ENCODE results near the gene WDR5.

Gene WDR5

DNA sequence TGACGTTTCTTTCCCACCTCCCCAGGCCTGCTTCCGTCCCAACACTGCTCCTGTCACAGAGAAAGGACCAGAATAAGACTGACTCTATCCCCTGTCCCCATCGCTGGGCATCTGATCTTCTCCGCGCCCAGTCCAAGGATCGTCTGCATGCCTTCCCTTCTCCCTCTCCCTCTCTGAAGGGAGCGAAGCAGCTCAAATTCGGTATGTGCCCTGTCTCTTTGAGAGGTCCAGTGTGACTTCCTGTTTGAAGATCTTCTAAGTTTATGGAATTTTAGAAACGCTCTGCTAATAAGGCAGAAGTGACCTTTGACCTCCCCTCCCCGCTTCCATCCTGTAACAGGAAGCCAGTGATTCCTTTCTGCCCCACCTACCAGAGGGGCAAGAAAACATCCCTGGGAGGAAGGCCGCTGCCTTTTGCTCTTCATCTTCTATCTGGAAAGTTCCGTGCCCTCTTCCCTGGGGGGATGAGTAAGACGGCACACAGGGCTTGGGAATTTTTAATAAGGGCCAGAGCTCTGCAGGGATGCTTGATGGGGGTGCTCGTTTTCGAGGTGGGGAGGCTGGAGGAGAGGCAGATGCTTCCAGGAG is 69.2 kb downstream of the WDR5 start:
- peaks cover 3 to 32% (median 24%) of the 10 kb centered on the region in 5 donors for H3K4me1 ChIP-seq (ENCODE audit: control insufficient read depth in 5 of 5, insufficient read depth in 5 of 5, low read length in 5 of 5)
- no peak overlapping the region for H3K4me3 ChIP-seq (ENCODE audit: low read depth in 1 of 5, low read length in 5 of 5)
- H3K27me3 ChIP-seq (ENCODE audit: control insufficient read depth in 5 of 5, insufficient read depth in 4 of 5, low read length in 5 of 5): no peaks in the 10 kb centered on the region
- H3K27ac ChIP-seq (ENCODE audit: low read depth, low read length): peak overlapping the region; percentile 60
- peaks cover 0 to 16% (median 8%) of the 10 kb centered on the region in 5 donors for H3K9me3 ChIP-seq (ENCODE audit: control insufficient read depth in 5 of 5, low read length in 5 of 5)
- peak overlapping the region in 1 of 5 donors; percentile 38 for H3K9ac ChIP-seq (ENCODE audit: low read length in 5 of 5)
- no peaks in the 10 kb centered on the region for H3K36me3 ChIP-seq (ENCODE audit: control insufficient read depth in 5 of 5, insufficient read depth in 5 of 5, low read length in 5 of 5)

DNA sequence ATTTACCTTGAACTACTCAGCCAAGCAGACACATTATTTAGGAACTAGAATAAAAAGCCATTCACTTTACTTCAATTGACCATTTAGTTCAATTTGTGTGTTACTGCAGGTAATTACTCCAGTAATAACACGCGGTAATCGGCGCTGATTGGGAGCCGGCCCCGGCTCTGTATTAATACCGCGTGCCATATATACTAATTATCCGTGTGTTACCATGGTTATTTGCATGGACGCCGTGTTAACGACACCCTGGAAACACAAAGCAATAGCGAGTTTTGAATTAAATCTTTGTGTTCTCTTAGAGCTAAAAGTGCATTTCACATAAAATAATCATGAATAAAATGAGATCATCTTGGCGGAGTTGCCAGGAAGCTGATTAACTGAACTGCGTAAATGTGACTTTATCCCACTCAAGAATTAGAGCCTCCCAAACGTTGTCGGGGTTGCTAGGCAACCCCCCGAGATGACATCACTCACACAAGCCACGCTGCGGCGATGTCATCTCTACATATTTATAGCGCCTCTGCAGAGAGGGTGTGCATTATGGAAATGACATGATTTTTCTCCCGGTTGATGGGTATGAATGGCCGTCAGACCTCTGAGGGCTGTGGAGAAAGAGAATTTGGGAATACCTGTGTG is 69.9 kb downstream of the WDR5 start:
- Histone ChIP-seq H3K9me3 (ENCODE audit: control insufficient read depth in 5 of 5, low read length in 5 of 5) (peaks cover 0 to 16% (median 8%) of the 10 kb centered on the region in 5 donors), H3K4me1 (ENCODE audit: control insufficient read depth in 5 of 5, insufficient read depth in 5 of 5, low read length in 5 of 5) (peaks cover 4 to 39% (median 31%) of the 10 kb centered on the region in 5 donors), H3K27ac (ENCODE audit: low read depth, low read length) (peak overlapping the region; percentile 60), H3K9ac (ENCODE audit: low read length in 5 of 5) (peak overlapping the region in 1 of 5 donors; percentile 38), H3K4me3 (ENCODE audit: low read depth in 1 of 5, low read length in 5 of 5) (peak overlapping the region in 2 of 5 donors; percentile 4 to 36), H3K27me3 (ENCODE audit: control insufficient read depth in 5 of 5, insufficient read depth in 4 of 5, low read length in 5 of 5) (no peaks in the 10 kb centered on the region), H3K36me3 (ENCODE audit: control insufficient read depth in 5 of 5, insufficient read depth in 5 of 5, low read length in 5 of 5) (no peaks in the 10 kb centered on the region)

DNA sequence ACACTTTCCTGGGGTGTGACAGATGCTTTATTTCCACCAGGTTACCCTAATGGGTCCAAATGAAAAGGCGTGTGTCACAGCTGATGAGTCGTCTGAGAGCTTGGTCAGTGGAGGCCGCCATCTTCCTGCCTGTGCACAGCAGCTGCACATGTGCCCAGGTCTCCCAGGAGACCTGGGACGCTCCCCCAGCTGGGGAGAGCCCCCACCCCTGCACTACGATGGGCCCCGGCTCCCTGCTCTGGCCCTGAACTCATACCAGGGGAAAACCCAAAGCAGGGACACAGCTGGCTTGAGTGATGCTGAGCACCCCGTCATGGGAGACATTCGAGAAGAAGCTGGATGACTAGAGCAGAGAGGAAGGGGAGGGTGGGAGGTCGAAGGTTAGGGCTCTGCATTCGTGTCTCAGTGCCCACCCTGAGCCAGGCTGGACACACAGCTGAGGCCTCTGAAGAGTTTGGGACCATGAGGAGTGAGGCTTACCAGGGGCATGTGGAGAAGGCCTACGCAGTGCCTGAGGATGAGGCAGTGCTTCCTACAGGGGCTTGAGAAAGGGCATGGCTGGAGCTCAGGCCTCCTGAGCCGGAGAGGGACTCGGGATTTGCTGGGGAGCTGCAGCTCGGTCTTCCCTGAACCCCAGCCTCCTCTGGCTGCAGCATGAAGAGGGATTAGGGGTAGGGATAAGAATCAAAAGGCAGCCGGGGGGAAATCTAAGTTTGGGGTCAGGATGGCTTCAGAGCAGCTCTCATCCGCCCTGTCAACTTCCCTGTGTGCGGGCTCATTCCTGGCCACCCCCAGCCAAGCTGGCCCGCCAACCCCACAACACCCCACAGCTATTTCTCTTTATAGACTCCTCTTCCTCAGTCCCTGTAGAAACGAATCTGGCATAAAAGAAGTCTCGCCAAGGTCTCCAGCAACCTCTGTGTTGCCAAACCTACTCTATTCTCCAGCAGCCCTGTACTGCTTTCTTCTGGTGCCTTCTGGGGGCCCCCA is 70.7 kb downstream of the WDR5 start:
- H3K4me3 ChIP-seq (ENCODE audit: low read depth in 1 of 5, low read length in 5 of 5): no peak overlapping the region
- peaks cover 4 to 47% (median 38%) of the 10 kb centered on the region in 5 donors for H3K4me1 ChIP-seq (ENCODE audit: control insufficient read depth in 5 of 5, insufficient read depth in 5 of 5, low read length in 5 of 5)
- H3K27ac ChIP-seq (ENCODE audit: low read depth, low read length): no peak overlapping the region
- H3K9me3 ChIP-seq (ENCODE audit: control insufficient read depth in 5 of 5, low read length in 5 of 5): peaks cover 0 to 16% (median 8%) of the 10 kb centered on the region in 5 donors
- H3K9ac ChIP-seq (ENCODE audit: low read length in 5 of 5): peak overlapping the region in 1 of 5 donors; percentile 26
- no peaks in the 10 kb centered on the region for H3K27me3 ChIP-seq (ENCODE audit: control insufficient read depth in 5 of 5, insufficient read depth in 4 of 5, low read length in 5 of 5)
- no peaks in the 10 kb centered on the region for H3K36me3 ChIP-seq (ENCODE audit: control insufficient read depth in 5 of 5, insufficient read depth in 5 of 5, low read length in 5 of 5)

DNA sequence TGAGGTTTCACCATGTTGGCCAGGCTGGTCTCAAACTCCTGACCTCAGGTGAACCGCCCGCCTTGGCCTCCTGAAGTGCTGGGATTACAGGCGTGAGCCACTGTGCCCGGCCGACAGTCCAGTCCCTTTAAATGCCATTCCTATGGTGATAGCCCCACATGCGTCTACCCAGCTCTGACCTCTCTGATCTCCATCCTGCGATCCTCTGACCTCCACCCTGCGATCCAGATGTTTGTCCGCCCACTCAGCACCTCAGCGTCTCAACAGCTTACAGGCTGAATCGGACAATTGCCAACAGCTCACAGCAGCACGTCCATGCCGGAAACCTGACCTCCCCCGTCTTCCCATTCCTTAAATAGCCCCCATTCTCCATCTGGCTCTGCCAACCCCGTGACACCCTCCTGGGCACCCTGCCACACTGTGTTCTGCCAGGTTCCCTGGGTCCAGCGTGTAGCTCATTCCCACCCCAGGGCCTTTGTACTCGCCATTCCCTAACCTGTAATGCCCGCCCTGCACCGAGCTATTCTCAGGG is 72.5 kb downstream of the WDR5 start:
- H3K27ac ChIP-seq (ENCODE audit: low read depth, low read length): no peak overlapping the region

DNA sequence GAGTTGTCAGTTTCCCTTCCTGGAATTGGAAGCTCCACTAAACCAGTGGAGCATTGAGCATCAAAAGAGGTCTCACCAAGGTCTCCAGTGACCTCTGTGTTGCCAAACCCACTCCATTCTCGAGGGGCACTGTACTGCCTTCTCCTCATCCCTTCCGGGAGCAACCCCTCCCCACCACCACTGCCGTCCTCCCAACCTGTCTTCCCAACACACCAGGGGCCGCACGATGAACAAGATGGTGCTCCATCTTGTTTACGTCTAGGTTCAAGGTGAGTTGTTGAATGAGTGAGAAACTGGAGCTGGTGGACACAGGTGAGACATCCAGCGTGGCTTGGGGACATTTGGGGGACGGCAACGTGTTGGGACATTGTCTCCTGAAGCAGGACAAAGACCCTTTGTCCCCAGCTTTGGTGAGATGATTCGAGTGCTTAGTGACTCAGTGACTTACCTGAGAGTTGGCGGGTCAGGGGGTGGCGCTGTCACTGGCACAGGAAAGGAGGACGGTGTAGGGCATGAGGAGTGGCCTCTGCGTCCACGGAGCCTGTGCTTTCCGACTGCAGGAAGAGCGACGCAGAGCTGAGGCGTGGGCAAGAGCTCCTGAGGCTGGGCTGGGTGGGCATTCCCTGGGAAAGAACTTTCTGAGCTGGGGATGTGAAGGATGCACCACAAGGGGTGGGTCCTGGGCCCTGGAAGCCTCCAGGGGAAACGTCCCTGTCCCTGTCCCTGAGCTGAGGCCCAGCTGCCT is 73.3 kb downstream of the WDR5 start:
- Histone ChIP-seq H3K9me3 (ENCODE audit: control insufficient read depth in 5 of 5, low read length in 5 of 5) (peaks cover 0 to 7% (median 5%) of the 10 kb centered on the region in 5 donors), H3K36me3 (ENCODE audit: control insufficient read depth in 5 of 5, insufficient read depth in 5 of 5, low read length in 5 of 5) (no peaks in the 10 kb centered on the region), H3K27me3 (ENCODE audit: control insufficient read depth in 5 of 5, insufficient read depth in 4 of 5, low read length in 5 of 5) (no peaks in the 10 kb centered on the region), H3K4me1 (ENCODE audit: control insufficient read depth in 5 of 5, insufficient read depth in 5 of 5, low read length in 5 of 5) (peaks cover 4 to 63% (median 49%) of the 10 kb centered on the region in 5 donors), H3K4me3 (ENCODE audit: low read depth in 1 of 5, low read length in 5 of 5) (no peak overlapping the region), H3K27ac (ENCODE audit: low read depth, low read length) (no peak overlapping the region), H3K9ac (ENCODE audit: low read length in 5 of 5) (no peak overlapping the region)

More for the DNA sequence above, 72.5 kb downstream of the WDR5 start:
- Histone ChIP-seq H3K9me3 (ENCODE audit: control insufficient read depth in 5 of 5, low read length in 5 of 5) (peaks cover 0 to 14% (median 13%) of the 10 kb centered on the region in 5 donors), H3K27me3 (ENCODE audit: control insufficient read depth in 5 of 5, insufficient read depth in 4 of 5, low read length in 5 of 5) (no peaks in the 10 kb centered on the region), H3K4me1 (ENCODE audit: control insufficient read depth in 5 of 5, insufficient read depth in 5 of 5, low read length in 5 of 5) (peaks cover 4 to 55% (median 44%) of the 10 kb centered on the region in 5 donors), H3K36me3 (ENCODE audit: control insufficient read depth in 5 of 5, insufficient read depth in 5 of 5, low read length in 5 of 5) (no peaks in the 10 kb centered on the region), H3K4me3 (ENCODE audit: low read depth in 1 of 5, low read length in 5 of 5) (no peak overlapping the region), H3K9ac (ENCODE audit: low read length in 5 of 5) (no peak overlapping the region)
